OCI-LY3 (cell line): ENCODE data around the gene ERBIN.

Source experiments
- H2AFZ ChIP-seq: fragments of 200-600, 300-600 bp; shearing (Covaris generic); 2 replicates; pipeline ENCODE4 v1.6.0; 2014; ENCODE audit warnings: antibody characterized with exemption, low read depth, low read length
- H3K27ac ChIP-seq: fragments of 200-600, 300-600 bp; sonication (generic); 2 replicates; pipeline ENCODE4 v1.5.1; 2014; ENCODE audit warnings: mild to moderate bottlenecking, low read length, moderate library complexity, mixed read lengths
- H3K27me3 ChIP-seq: fragments of 200-600, 300-600 bp; sonication (generic); 2 replicates; pipeline ENCODE4 v1.6.1; 2014; ENCODE audit warnings: low read depth, low read length, mixed read lengths
- H3K36me3 ChIP-seq: fragments of 200-600, 300-600 bp; sonication (generic); replicated peaks from 2 replicates; pipeline ENCODE3; 2014; ENCODE audit warnings: low read depth, low read length, mixed read lengths
- H3K4me1 ChIP-seq: fragments of 300-600, 200-600 bp; sonication (generic); 2 replicates; pipeline ENCODE4 v1.6.1; 2014; ENCODE audit warnings: low read length, mixed read lengths
- H3K4me2 ChIP-seq: fragments of 200-600, 300-600 bp; sonication (generic); 2 replicates; pipeline ENCODE4 v1.6.1; 2014; ENCODE audit warnings: low read length, mixed read lengths
- H3K4me3 ChIP-seq: fragments of 300-600, 200-600 bp; sonication (generic); 2 replicates; pipeline ENCODE4 v1.5.1; 2014; ENCODE audit warnings: antibody characterized with exemption, mild to moderate bottlenecking, low read length, moderate library complexity
- H3K79me2 ChIP-seq: fragments of 300-600, 200-600 bp; shearing (Covaris generic); 2 replicates; pipeline ENCODE4 v1.6.1; 2014; ENCODE audit warnings: mild to moderate bottlenecking, low read length, mixed read lengths
- H3K9ac ChIP-seq: fragments of 300-600, 200-600 bp; shearing (Covaris generic); 2 replicates; pipeline ENCODE4 v1.6.0; 2014; ENCODE audit warnings: mild to moderate bottlenecking, low read length, moderate library complexity
- H3K9me3 ChIP-seq: fragments of 200-600, 300-600 bp; shearing (Covaris generic); 2 replicates; pipeline ENCODE4 v1.6.1; 2014; ENCODE audit warnings: low read length, mixed read lengths; ENCODE audit not compliant: insufficient read depth
- H4K20me1 ChIP-seq: fragments of 200-600, 300-600 bp; sonication (generic); 2 replicates; pipeline ENCODE4 v1.6.1; 2016; ENCODE audit warnings: low read length, mixed read lengths; ENCODE audit not compliant: insufficient read depth
- EZH2phosphoT487 ChIP-seq: fragments of 200-600 bp; shearing (Covaris generic); IDR thresholded peaks from 2 replicates; pipeline ENCODE4 v1.6.1; 2018; ENCODE audit warnings: antibody characterized with exemption, mixed run types, low read depth
- TF ChIP-seq, protein P1 (sequence below): fragments of 200-600, 300-600 bp; sonication (generic); IDR thresholded peaks from 2 replicates; pipeline ENCODE4 v1.5.1; 2014; ENCODE audit warnings: antibody characterized with exemption, low read length, low read depth

The ERBIN gene

GRCh38 chr5:66072031-66072430, 145.7 kb downstream of the ERBIN start:
- H3K79me2 ChIP-seq: no peaks in the 10 kb centered on the region
- H3K9ac ChIP-seq: no peak overlapping the region
- no peak overlapping the region for H3K4me3 ChIP-seq
- no peaks in the 10 kb centered on the region for H3K4me1 ChIP-seq
- no peaks in the 10 kb centered on the region for H4K20me1 ChIP-seq
- no peak overlapping the region for H3K4me2 ChIP-seq
- H3K27me3 ChIP-seq: no peaks in the 10 kb centered on the region
- no peaks in the 10 kb centered on the region for H3K9me3 ChIP-seq
- H3K36me3 ChIP-seq: peaks cover 15% of the 10 kb centered on the region
- no peak overlapping the region for H2AFZ ChIP-seq
- H3K27ac ChIP-seq: no peak overlapping the region
- no peak for TF ChIP-seq EZH2phosphoT487
- TF ChIP-seq, protein P1, sequence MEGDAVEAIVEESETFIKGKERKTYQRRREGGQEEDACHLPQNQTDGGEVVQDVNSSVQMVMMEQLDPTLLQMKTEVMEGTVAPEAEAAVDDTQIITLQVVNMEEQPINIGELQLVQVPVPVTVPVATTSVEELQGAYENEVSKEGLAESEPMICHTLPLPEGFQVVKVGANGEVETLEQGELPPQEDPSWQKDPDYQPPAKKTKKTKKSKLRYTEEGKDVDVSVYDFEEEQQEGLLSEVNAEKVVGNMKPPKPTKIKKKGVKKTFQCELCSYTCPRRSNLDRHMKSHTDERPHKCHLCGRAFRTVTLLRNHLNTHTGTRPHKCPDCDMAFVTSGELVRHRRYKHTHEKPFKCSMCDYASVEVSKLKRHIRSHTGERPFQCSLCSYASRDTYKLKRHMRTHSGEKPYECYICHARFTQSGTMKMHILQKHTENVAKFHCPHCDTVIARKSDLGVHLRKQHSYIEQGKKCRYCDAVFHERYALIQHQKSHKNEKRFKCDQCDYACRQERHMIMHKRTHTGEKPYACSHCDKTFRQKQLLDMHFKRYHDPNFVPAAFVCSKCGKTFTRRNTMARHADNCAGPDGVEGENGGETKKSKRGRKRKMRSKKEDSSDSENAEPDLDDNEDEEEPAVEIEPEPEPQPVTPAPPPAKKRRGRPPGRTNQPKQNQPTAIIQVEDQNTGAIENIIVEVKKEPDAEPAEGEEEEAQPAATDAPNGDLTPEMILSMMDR: no peak

DNA sequence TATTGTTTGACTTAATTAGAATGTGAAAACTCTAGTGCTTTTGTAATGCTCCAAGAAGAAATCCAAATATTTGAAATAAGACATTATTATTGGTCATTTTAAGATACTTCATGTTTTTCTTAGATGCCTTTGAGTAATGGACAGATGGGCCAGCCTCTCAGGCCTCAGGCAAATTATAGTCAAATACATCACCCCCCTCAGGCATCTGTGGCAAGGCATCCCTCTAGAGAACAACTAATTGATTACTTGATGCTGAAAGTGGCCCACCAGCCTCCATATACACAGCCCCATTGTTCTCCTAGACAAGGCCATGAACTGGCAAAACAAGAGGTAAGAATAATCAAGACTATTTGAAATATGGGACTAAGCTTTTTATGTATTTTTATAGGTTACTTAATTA, 148.5 kb downstream of the ERBIN start:
- Histone ChIP-seq H3K9ac (no peak overlapping the region), H3K4me1 (no peaks in the 10 kb centered on the region), H3K27ac (no peak overlapping the region), H3K4me3 (no peak overlapping the region), H3K9me3 (no peaks in the 10 kb centered on the region), H3K36me3 (peaks cover 23% of the 10 kb centered on the region), H3K79me2 (no peaks in the 10 kb centered on the region), H4K20me1 (no peaks in the 10 kb centered on the region), H2AFZ (no peak overlapping the region), H3K4me2 (no peak overlapping the region), H3K27me3 (no peaks in the 10 kb centered on the region)
- TF ChIP-seq, protein P1: no peak
- no peak for TF ChIP-seq EZH2phosphoT487

DNA sequence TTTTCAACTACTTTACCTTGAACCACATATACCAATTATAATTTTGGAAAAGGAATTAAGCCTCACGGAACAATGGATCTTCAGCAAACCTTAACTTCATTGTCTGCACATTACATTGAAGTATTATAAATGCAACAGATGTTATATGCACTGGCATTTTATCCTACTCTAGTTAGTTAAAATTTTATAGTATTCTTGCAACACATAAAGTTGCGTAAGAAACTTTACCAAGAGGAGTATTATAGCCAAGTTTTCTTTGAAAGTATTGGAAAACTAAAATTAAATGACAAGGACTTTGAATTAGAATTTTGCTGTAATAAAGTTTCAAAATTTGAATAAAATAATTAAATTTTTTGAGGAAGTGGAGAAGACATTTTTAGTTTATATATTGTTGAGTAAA, 154.3 kb downstream of the ERBIN start:
- no peak for TF ChIP-seq EZH2phosphoT487
- TF ChIP-seq, protein P1: no peak
- Histone ChIP-seq H4K20me1 (no peaks in the 10 kb centered on the region), H3K27ac (no peak overlapping the region), H2AFZ (no peak overlapping the region), H3K4me2 (no peak overlapping the region), H3K9ac (no peak overlapping the region), H3K9me3 (no peaks in the 10 kb centered on the region), H3K27me3 (no peaks in the 10 kb centered on the region), H3K36me3 (peaks cover 17% of the 10 kb centered on the region), H3K4me3 (no peak overlapping the region), H3K4me1 (no peaks in the 10 kb centered on the region), H3K79me2 (no peaks in the 10 kb centered on the region)

- Histone ChIP-seq H3K4me3 (no peak overlapping the region), H3K79me2 (no peaks in the 10 kb centered on the region), H3K27ac (no peak overlapping the region), H3K4me2 (no peak overlapping the region), H3K36me3 (peaks cover 38% of the 10 kb centered on the region), H3K9me3 (0 out of 2 replicates have a peak, but pooled peaks cover 2% of the 10 kb centered on the region), H3K4me1 (no peaks in the 10 kb centered on the region), H3K9ac (no peak overlapping the region), H3K27me3 (no peaks in the 10 kb centered on the region), H4K20me1 (no peaks in the 10 kb centered on the region), H2AFZ (no peak overlapping the region)
- TF ChIP-seq EZH2phosphoT487: no peak
- TF ChIP-seq, protein P1: no peak
Measured at GRCh38 chr5:66089384-66089783, 163.0 kb downstream of the ERBIN start.
